ENCODE data around the gene STK11IP.
"Not testable (repeated sequence)": the region's sequence is repeated elsewhere in the genome, so short reads cannot be mapped to it uniquely, and the experiment has no call there.

DNA sequence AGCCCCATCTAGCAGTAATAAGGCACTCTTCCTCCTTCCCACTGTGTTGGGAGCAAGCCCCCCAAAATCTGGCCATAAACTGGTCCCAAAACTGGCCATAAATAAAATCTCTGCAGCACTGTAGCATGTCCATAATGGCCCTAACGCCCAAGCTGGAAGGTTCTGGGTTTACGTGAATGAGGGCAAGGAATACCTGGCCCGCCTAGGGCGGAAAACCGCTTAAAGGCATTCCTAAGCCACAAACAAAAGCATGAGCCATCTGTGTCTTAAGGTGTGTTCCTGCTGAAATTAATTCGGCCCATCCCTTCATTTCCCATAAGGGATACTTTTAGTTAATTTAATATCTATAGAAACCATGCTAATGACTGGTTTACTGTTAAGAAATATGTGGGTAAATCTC, 54.0 kb downstream of the STK11IP start:
- not testable (repeated sequence) for TF ChIP-seq EZH2 (IDR thresholded peaks at IDR 0.05; ENCODE audit: borderline replicate concordance, low read depth, low read length, poor library complexity, severe bottlenecking)
- TF ChIP-seq, protein P1, sequence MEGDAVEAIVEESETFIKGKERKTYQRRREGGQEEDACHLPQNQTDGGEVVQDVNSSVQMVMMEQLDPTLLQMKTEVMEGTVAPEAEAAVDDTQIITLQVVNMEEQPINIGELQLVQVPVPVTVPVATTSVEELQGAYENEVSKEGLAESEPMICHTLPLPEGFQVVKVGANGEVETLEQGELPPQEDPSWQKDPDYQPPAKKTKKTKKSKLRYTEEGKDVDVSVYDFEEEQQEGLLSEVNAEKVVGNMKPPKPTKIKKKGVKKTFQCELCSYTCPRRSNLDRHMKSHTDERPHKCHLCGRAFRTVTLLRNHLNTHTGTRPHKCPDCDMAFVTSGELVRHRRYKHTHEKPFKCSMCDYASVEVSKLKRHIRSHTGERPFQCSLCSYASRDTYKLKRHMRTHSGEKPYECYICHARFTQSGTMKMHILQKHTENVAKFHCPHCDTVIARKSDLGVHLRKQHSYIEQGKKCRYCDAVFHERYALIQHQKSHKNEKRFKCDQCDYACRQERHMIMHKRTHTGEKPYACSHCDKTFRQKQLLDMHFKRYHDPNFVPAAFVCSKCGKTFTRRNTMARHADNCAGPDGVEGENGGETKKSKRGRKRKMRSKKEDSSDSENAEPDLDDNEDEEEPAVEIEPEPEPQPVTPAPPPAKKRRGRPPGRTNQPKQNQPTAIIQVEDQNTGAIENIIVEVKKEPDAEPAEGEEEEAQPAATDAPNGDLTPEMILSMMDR (conservative IDR thresholded peaks at IDR 0.05; ENCODE audit: low read depth, low read length), result not testable (repeated sequence)
